Endothelial cell of umbilical vein (primary cell): ENCODE data around the gene ACSL6. TPM values are rescaled to one million over a fixed set of nuclear protein-coding genes. Genes with fewer than 3 reads are reported as not detected.

Experiments used
- BruUV-seq: library from RNA; stranded (reverse); fragments of 400-500 nt; replicated peaks from 2 replicates; lab custom pipeline; 2021; lab: Mats Ljungman, UMichigan
- CTCF ChIA-PET: fragments of 300-600, 350-600 bp; sonication (Branson Sonifier 250); formaldehyde crosslinking; loops from one replicate; lab custom pipeline; 2021; ENCODE audit warnings: antibody characterized with exemption, inconsistent platforms; lab: Charles Lee
- POLR2A ChIA-PET: fragments of 300-600, 350-600 bp; sonication (Branson Sonifier 250); formaldehyde crosslinking; loops from one replicate; lab custom pipeline; 2021; ENCODE audit warnings: antibody characterized with exemption, inconsistent platforms; lab: Charles Lee
- DNase-seq: peaks from one replicate; pipeline ENCODE4 v3.0.0-alpha.2; 2011; ENCODE audit warnings: low read depth, low spot score
- FAIRE-seq: peaks from 2 replicates; lab custom pipeline; 2011; peaks lifted over from hg19 to GRCh38; lab: Jason Lieb, UNC
- H2AFZ ChIP-seq: 2 replicates; pipeline ENCODE4 v1.6.0; 2012; ENCODE audit warnings: low read depth, low read length, control low read depth, inconsistent platforms
- H3K27ac ChIP-seq: 2 replicates; pipeline ENCODE4 v1.5.1; 2011; ENCODE audit warnings: low read depth, mild to moderate bottlenecking, control low read depth, low read length, moderate library complexity; ENCODE audit not compliant: insufficient read depth
- H3K27me3 ChIP-seq, 2 experiments: 2 replicates each; pipeline versions ENCODE4 v1.6.0 to v1.6.1; 2011; ENCODE audit warnings: low read length in 2 of 2, mixed read lengths in 1 of 2; ENCODE audit not compliant: control insufficient read depth in 2 of 2, insufficient read depth in 2 of 2
- H3K36me3 ChIP-seq, 2 experiments: 2 replicates in 1 of 2; 3 replicates in 1 of 2; pipeline ENCODE4 v1.5.1; 2011; ENCODE audit warnings: low read length in 2 of 2, mild to moderate bottlenecking in 1 of 2, moderate library complexity in 1 of 2; ENCODE audit not compliant: control insufficient read depth in 2 of 2, insufficient read depth in 2 of 2; ENCODE audit errors: extremely low read depth in 1 of 2
- H3K4me1 ChIP-seq: 3 replicates; pipeline ENCODE4 v1.5.1; 2011; ENCODE audit warnings: mild to moderate bottlenecking, low read length; ENCODE audit not compliant: control insufficient read depth, insufficient read depth; ENCODE audit errors: extremely low read depth
- H3K4me2 ChIP-seq: 2 replicates; pipeline ENCODE4 v1.6.1; 2011; ENCODE audit warnings: low read length, control low read depth, mixed read lengths; ENCODE audit not compliant: insufficient read depth
- H3K4me3 ChIP-seq, 3 experiments: fragments of 200-600 bp in 1 of 3; sonication (generic), shearing (Covaris generic) in 1 of 3; replicated peaks in 1 of 3; 2 replicates each; pipeline ENCODE4 v1.5.1; 2011 to 2016; ENCODE audit warnings: control low read depth in 3 of 3, low read length in 3 of 3, mild to moderate bottlenecking in 2 of 3, inconsistent platforms in 1 of 3, low read depth in 1 of 3, moderate library complexity in 1 of 3; ENCODE audit not compliant: insufficient read depth in 1 of 3
- H3K79me2 ChIP-seq: 2 replicates; pipeline ENCODE4 v1.6.0; 2012; ENCODE audit warnings: low read length, inconsistent platforms; ENCODE audit not compliant: control insufficient read depth, insufficient read depth
- H3K9ac ChIP-seq: replicated peaks from 2 replicates; pipeline ENCODE3; 2011; ENCODE audit warnings: low read length, control low read depth; ENCODE audit not compliant: insufficient read depth; ENCODE audit errors: extremely low read depth
- H3K9me1 ChIP-seq: replicated peaks from 3 replicates; pipeline ENCODE4 v1.6.0; 2011; ENCODE audit warnings: mild to moderate bottlenecking, low read length; ENCODE audit not compliant: control insufficient read depth, insufficient read depth; ENCODE audit errors: extremely low read depth
- H3K9me3 ChIP-seq: replicated peaks from 2 replicates; pipeline ENCODE4 v1.5.1; 2012; ENCODE audit warnings: low read length, inconsistent platforms; ENCODE audit not compliant: control insufficient read depth, insufficient read depth
- H4K20me1 ChIP-seq: replicated peaks from 2 replicates; pipeline ENCODE3; 2011; ENCODE audit warnings: mild to moderate bottlenecking, low read length; ENCODE audit not compliant: control insufficient read depth, insufficient read depth; ENCODE audit errors: extremely low read depth
- EZH2 ChIP-seq: IDR thresholded peaks from 2 replicates; pipeline ENCODE4 v1.6.1; 2012; ENCODE audit warnings: borderline replicate concordance, low read depth, mild to moderate bottlenecking, moderate library complexity, low read length, inconsistent platforms; ENCODE audit not compliant: severe bottlenecking
- FOS ChIP-seq: IDR thresholded peaks from 2 replicates; pipeline ENCODE4 v1.6.1; 2011; ENCODE audit warnings: mild to moderate bottlenecking, low read length, moderate library complexity, borderline replicate concordance; ENCODE audit not compliant: insufficient read depth
- GATA2 ChIP-seq: IDR thresholded peaks from 2 replicates; pipeline ENCODE4 v1.7.0; 2011; ENCODE audit warnings: low read depth, mild to moderate bottlenecking, moderate library complexity, mixed read lengths, low read length; ENCODE audit not compliant: insufficient read length, insufficient read depth
- JUN ChIP-seq: IDR thresholded peaks from 2 replicates; pipeline ENCODE4 v1.6.1; 2011; ENCODE audit warnings: borderline replicate concordance, low read depth; ENCODE audit not compliant: insufficient read length, insufficient read depth
- MYC ChIP-seq: IDR thresholded peaks from one replicate; pipeline ENCODE4 v1.6.1; 2011; ENCODE audit warnings: mild to moderate bottlenecking, low read depth, low read length
- POLR2A ChIP-seq: IDR thresholded peaks from 2 replicates; pipeline ENCODE4 v1.6.1; 2012; ENCODE audit warnings: low read depth, mild to moderate bottlenecking, control low read depth, low read length
- POLR2AphosphoS5 ChIP-seq: IDR thresholded peaks from 2 replicates; pipeline ENCODE4 v1.6.1; 2012; ENCODE audit warnings: low read depth, mild to moderate bottlenecking, control low read depth, low read length, moderate library complexity; ENCODE audit not compliant: insufficient read depth
- dilution Hi-C: fragments of 300-500 bp; cut with MboI; formaldehyde crosslinking; loops from one replicate; pipeline ENCODE4 v1.15.0; 2019; ENCODE audit warnings: low sequenced_read_pairs; ENCODE audit not compliant: extremely low pct_ligation_motif_present
- intact Hi-C: fragments of 100-400 bp; cut with micrococcal nuclease; formaldehyde crosslinking; loops from one replicate; pipeline ENCODE4 v1.10.0; 2022
- polyA plus RNA-seq, 4 experiments: library from polyadenylated mRNA; depleted of rRNA in 3 of 4; stranded (reverse) in 3 of 4; unstranded in 1 of 4; fragments of >200 nt; gene quantifications; 2 replicates each; pipeline versions ENCODE4 v1.2.1 to v1.2.3, GENCODE V29; 2011 to 2012; ENCODE audit warnings: missing spikeins in 1 of 4
- total RNA-seq: library from RNA; stranded (reverse); gene quantifications from 2 replicates; pipeline ENCODE4 v1.2.3, GENCODE V29; 2021
- TF ChIP-seq, protein P1 (sequence below), 2 donors: IDR thresholded peaks; 1 replicate in 1 of 2; 2 replicates in 1 of 2; pipeline ENCODE4 v1.5.1; 2011; ENCODE audit warnings: low read length in 2 of 2, mild to moderate bottlenecking in 2 of 2, moderate library complexity in 2 of 2, control low read depth in 1 of 2, inconsistent platforms in 1 of 2, low read depth in 1 of 2; ENCODE audit not compliant: insufficient read depth in 1 of 2; ENCODE audit errors: extremely low read depth in 1 of 2
- TF ChIP-seq, protein P2 (sequence below): IDR thresholded peaks from 2 replicates; pipeline ENCODE4 v1.6.1; 2011; ENCODE audit not compliant: insufficient read depth, insufficient read length

Gene ACSL6
- total and polyA plus RNA-seq, 2 donors (not counting 3 experiments of a cell fraction or from before 2014, with no cell fraction given) = not detected

DNA sequence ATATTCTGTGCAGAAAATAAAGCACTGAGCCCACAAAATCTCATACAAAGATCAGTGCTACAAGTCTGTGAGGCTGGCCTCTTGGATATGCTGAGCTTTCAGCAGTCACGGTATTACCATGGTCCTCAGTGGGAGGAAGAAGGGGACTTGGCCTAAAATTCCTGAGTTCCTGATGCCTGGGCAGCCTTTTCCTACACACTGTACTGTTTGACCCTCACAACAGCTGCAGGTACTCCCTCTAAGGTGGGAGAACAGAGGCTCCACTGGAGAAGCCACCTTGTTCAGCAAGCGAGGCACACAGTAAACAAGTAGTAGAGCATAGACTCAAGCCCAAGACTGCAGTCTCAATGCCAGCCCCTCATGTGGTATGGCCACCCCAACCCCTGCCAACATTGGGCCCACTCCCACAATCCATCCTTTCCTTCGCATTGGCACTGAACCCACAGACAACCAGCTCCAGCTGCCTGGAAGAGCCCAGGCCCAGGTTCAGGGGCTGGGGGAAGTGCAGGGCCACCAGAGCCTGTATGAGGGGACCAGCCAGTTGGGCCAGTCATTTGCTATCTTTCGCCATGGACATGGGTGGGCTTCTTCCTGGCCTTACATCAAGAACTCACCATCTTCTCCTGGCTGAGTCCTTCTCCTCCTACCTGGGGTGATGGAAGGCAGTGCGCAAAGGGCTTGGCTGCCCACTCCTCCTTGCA, 14.3 kb downstream of the ACSL6 start:
- H3K9me1 ChIP-seq = no peaks in the 10 kb centered on the region
- no peak overlapping the region for H3K4me3 ChIP-seq
- no peaks in the 10 kb centered on the region for H3K79me2 ChIP-seq
- H4K20me1 ChIP-seq = no peaks in the 10 kb centered on the region
- no peak overlapping the region for H2AFZ ChIP-seq
- CTCF ChIA-PET = interaction anchor here (0.7 to 2.0 kb wide), 4 partner anchors 9 to 420 kb away, joined by 3 to 13 read pairs (median 6); no protein-coding TSS in a partner anchor
- no peak overlapping the region for H3K9ac ChIP-seq
- H3K36me3 ChIP-seq = no peaks in the 10 kb centered on the region
- POLR2A ChIA-PET = no interaction called here
- H3K4me2 ChIP-seq = no peak overlapping the region
- FAIRE-seq (no peak), DNase-seq (no peak)
- TF ChIP-seq POLR2AphosphoS5 (no peak), JUN (no peak), GATA2 (no peak), EZH2 (no peak), MYC (no peak), FOS (no peak), POLR2A (no peak)
- TF ChIP-seq, protein P1, sequence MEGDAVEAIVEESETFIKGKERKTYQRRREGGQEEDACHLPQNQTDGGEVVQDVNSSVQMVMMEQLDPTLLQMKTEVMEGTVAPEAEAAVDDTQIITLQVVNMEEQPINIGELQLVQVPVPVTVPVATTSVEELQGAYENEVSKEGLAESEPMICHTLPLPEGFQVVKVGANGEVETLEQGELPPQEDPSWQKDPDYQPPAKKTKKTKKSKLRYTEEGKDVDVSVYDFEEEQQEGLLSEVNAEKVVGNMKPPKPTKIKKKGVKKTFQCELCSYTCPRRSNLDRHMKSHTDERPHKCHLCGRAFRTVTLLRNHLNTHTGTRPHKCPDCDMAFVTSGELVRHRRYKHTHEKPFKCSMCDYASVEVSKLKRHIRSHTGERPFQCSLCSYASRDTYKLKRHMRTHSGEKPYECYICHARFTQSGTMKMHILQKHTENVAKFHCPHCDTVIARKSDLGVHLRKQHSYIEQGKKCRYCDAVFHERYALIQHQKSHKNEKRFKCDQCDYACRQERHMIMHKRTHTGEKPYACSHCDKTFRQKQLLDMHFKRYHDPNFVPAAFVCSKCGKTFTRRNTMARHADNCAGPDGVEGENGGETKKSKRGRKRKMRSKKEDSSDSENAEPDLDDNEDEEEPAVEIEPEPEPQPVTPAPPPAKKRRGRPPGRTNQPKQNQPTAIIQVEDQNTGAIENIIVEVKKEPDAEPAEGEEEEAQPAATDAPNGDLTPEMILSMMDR (IDR thresholded peaks at IDR 0.05; ENCODE audit: extremely low read depth in 1 of 2, insufficient read depth in 1 of 2, low read depth in 1 of 2, low read length in 2 of 2) = no peak
- TF ChIP-seq, protein P2, sequence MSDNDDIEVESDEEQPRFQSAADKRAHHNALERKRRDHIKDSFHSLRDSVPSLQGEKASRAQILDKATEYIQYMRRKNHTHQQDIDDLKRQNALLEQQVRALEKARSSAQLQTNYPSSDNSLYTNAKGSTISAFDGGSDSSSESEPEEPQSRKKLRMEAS = no peak
- H3K4me1 ChIP-seq = peaks cover 17% of the 10 kb centered on the region
- no TSS peak for BruUV-seq
- H3K27me3 ChIP-seq = no peaks in the 10 kb centered on the region
- dilution Hi-C loops (no loop called here), intact Hi-C loops (loop anchor here (5.0 kb wide), 1 partner anchor 200 kb away; the partner anchor contains the start of gene FNIP1)
- no peaks in the 10 kb centered on the region for H3K9me3 ChIP-seq
- H3K27ac ChIP-seq = no peak overlapping the region
